HG03175 (cell line): ENCODE data around the gene ACACA.
"Not testable (repeated sequence)": the region's sequence is repeated elsewhere in the genome, so short reads cannot be mapped to it uniquely, and the experiment has no call there.

Experiments
- ATAC-seq: cut with Tn5 transposase; IDR thresholded peaks from one replicate; pipeline ENCODE4 v1.9.1; 2021; ENCODE audit warnings: mild to moderate bottlenecking, moderate library complexity; ENCODE audit not compliant: unreplicated experiment

The ACACA gene

DNA sequence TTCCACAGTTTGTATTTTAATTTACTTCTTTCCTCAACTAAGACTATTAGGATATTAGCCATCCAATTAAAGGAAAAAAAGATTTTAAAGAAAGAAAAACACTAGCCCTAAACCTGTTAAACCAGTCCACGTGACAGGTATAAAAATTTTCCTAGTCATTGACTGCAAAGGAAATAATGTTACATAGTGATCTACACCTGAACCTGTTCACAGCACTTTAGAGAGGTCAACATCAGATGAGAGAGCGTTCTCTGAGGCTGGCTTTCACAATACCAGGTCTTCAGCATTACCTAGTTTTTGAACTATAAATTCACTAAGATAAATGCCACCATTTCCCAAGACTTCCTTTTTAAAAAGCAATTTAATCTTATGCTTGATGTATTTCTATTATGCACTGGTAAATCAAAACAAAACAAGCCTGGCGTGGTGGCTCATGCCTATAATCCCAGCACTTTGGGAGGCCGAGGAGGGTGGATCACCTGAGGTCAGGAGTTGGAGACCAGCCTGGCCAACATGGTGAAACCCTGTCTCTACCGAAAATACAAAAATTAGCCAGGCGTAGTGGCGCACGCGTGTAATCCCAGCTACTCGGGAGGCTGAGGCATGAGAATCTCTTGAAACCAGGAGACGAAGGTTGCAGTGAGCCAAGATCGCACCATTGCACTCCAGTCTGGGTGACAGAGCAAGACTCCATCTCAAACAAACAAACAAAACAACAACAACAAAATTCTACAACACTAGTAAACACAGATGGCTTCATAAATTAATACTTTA, 49.7 kb downstream of the ACACA start:
- not testable (repeated sequence) for ATAC-seq

DNA sequence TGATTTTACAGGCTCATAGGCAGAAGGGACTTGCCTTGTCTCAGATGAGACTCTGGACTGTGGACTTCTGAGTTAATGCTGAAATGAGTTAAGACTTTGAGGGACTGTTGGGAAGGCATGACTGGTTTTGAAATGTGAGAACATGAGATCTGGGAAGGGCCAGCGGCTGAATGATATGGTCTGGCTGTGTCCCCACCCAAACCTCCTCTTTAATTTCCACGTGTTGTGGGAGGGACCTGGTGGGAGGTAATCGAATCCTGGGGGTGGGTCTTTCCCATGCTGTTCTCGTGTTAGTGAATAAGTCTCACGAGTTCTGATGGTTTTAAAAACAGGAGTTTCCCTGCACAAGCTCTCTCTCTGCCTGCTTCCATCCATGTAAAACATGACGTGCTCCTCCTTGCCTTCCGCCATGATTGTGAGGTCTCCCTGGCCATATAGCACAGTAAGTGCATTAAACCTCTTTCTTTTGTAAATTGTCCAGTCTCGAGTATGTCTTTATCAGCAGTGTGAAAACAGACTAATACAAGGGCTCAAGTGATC, 59.7 kb downstream of the ACACA start:
- not testable (repeated sequence) for ATAC-seq

DNA sequence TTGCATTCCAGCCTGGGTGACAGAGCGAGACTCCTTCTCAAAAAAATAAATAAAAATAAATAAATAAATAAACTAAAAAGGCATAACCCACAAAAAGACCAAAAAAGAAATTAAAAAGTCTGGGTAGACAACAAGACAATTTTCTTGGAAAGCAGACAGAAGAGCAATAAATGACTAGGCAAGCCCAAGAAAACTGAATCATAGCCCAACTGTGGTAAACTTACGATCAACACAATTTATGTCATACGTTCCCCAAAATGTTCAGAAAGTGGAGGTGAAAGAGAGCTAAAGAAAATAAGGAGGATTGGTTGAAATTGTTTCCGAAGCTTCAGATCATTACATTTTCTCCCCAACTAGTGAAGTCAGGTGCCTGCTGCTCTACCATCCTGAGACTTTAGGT, 62.1 kb downstream of the ACACA start:
- ATAC-seq = no peak

DNA sequence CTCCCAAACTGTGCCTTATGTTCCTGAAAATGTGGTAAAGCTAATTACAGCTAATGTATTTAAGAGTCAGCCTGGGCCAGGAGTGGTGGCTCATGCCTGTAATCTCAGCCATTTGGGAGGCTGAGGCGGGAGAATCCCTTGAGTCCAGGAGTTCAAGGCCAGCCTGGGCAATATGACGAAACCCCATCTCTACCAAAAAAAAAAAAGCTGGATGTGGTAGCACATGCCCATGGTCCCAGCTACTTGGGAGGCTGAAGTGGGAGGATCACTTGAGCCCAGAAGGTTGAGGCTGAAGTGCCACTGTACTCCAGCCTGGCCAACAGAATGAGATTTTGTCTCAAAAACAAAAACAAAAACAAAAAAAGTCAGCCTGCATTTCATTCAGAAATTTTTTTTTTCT, 64.0 kb downstream of the ACACA start:
- no peak for ATAC-seq

DNA sequence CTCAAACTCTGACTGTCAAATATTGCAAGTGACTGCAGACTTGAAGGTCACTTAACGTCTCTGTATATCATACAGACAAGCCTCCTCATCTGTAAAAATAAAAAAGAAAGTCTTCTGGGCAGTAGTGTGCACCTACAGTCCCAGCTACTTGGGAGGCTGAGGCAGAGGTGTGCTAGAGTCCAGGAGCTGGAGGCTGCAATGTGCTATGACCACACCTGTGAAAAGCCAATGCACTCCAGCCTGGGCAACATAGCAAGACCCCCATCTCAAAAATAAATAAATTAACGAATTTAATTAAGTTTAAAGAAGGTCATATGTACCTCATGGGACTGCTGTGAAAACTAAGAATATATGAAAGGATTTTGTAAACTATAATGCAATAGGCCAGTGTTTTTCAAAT, 65.8 kb downstream of the ACACA start:
- ATAC-seq = no peak

DNA sequence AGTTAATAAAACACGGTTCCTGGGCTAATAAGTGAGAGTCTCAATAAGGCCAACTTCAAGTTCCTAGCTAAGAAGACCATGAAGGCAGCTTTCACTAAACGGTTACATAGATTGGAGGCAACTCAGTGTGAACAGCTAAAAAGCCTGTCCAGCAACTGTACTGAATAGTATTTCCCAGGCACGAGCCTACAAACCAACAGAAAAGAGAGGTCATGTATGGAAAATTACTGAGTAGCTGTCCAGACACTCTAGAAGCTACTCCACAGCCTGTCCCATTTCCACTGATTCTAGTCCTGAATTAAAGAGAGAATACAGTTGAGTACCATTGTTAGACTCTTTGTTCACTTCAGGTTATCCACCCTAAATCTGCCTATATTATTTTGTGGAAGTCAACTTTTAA, 67.3 kb downstream of the ACACA start:
- no peak for ATAC-seq

DNA sequence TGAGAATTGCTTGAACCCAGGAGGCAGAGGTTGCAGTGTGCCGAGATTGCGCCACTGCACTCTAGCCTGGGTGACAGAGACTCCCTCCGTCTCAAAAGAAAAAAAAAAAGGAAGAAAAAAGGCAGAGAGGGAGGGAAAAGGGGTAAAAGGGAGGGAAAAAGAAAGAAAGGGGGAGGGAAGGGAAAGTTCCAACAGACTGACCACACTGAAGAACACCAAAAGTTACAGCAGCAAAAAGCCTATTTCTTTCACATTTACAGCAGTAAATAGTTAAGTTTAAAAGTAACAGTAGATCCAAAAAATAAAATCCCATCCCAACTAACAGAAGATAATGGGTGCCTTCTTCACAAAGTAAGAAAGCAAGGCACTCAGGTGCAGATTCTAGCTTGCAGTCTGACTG, 67.8 kb downstream of the ACACA start:
- no peak for ATAC-seq

DNA sequence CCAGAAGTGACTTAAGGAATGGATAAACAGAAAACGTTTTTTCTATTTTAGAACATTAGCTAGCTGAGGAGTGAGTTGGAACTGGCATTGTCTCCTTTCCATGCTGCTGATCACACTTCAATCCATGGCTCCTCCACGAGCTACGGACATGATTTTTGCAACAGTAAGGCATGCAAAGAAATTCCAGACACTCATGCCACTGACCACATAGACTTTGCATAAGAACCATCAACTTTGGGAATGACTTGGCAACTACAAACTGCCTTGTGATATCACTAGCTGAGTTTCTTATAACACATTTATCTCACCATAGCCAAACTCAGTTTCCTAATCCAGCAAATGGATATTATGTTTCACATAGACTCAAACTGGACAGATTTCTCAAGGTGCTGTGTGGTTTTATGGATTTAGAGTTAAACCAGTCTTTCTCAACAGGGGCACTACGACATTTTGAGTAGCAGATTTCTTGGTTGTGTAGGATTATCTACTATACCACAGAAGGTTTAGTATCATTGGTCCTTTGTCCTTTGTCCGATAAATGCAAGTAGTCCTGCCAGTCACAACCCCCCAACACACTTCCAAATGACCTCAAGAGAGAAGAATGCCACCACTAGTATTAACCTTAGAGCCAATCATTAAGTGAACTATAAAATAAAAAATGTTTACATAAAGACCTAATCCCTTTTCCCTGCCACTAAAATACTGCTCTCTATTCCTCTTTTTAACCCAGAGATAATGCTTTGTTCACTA, 79.1 kb downstream of the ACACA start:
- ATAC-seq = no peak

DNA sequence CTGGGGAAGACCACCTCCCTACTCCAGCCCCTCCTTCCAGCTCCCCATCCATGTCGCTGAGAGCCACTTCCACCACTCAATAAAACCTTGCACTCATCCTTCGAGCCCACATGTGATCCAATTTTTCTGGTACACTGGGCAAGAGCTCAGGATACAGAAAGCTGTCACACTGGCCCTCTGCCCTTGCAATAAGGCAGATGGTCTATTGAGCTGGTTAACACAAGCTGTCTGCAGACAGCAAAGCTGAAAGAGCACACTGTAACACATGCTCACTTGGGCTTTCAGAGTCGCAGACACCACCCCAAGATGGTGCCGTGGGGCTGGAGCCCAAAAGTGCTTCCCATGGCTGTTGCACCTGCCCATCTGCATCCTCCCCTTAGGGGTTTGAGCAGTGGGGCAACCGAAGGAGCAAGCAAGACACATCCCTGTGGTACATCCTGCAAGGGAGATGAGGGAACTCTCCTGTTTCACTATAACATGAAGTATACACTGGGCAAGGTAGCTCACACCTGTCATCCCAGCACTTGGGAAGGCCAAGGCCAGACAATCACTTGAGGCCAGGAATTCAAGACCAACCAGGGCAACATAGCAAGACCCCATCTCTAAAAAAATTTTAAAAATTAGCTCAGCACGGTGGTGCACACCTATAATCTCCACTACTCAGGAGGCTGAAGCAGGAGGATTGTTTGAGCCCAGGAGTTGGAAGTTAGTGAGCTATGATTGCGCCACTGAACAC, 83.6 kb downstream of the ACACA start:
- no peak for ATAC-seq

DNA sequence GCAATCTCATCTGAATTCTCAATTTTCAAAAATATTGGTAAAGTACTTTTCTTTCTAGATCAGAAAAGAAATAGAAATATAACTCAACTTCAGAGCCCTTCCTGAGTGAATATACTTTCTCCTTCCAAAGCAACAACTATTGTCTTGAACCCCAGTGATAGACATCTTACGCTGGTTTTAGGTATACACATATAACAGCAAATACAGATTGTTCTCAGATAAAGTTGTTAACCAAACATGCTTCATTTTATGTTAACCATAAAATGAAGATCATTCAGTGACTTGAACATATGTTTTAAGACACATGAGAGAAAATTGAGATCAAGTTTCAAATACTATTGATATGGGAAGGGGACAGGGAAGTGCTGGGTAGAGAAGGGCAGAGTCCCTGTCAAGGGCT, 84.5 kb downstream of the ACACA start:
- ATAC-seq = no peak

DNA sequence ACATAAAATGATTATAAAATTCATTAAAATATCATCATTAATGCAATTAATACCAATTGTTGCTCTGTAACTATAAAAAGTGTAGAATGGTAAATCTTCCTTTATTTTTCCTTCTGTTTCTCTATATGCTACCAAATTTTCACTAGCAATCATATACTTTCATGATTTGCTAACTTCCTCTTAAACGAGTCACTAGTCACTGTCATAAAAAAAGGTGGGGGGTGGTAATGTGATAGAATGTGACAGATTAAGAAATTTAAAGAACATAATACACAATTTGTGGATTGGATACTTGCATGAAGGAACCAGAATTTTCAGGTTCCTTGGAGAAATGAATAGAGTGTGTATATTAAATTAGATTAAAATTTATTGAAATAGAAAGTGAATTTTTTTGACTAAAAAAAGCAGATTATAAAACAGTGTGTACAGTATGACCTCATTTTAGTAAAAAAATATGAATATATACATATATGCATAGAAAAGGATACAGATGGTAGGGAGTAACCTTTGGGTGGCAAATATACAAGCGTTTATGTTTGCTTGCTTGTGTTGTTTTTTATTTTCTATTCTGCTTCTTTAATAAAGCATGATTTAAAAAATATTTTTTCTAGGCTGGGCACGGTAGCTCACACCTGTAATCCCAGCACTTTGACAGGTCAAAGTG, 87.6 kb downstream of the ACACA start:
- no peak for ATAC-seq

DNA sequence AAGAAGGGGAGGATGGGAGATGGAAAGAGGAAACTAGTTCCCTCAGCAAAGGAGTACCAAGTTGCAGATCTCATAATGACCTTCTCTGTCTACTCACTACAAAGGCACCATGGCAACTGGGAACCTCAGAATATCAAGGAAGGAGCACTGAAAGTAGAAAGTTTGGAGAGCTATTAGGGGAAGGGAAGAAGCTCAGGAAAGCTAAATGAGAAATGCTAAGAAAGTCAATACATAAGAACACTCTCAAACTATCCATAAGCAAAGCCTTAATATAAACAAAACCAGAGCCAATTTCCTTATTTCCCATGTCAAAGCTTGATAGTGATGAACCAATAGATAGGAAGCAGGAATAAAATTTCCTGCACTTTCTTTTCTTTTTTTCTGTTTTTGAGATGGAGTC, 88.8 kb downstream of the ACACA start:
- no peak for ATAC-seq

DNA sequence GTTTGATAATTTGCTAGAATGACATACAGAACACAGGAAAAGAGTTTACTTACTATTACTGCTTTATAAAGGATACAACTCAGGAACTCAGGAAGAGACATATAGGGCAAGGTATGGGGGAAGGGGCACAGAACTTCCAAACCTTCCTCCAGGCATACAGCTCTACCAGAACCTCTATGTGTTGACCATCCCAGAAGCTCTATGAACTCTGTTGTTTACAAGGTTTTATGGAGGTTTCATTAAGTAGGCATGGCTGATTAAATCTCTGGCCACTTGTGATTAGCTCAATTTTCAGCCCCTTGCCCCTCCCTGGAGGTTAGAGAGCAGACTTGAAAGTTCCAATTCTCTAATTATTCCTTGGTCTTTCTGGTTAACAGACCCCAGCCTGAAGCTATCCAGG, 91.0 kb downstream of the ACACA start:
- ATAC-seq = no peak

DNA sequence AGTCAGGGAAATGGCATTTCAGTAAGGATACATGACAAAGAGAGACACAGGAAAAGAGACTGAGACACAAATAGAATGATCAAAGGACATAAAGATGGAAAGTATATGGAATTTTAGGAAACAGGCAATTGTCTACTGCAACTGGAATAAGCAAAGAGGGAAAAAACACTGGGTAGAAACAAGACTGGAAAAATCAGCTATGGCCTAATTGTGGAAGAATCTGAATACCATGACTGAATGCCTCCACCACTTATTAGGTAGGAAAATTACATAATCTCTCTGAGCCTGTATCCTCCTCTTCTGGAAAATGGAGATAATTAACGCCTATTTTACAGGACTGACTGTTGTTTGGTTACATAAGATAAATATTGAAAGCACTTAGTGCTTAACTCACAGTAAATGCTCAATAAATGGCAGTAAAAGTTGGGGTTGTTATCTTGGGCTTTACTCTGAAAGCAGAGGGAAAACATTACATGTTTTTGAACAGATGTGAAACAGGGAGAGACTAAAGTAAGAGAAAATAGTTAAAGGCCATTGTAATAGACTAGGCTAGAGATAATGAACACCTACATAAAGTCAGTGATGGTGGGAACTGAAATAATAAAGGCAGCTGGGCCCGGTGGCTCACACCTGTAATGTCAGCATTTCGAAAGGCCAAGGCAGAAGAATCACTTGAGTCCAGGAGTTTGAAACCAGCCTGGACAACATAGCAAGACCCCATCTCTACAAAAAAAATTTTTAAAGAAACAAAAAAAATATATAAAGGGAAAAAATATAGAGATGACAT, 94.3 kb downstream of the ACACA start:
- ATAC-seq = no peak

DNA sequence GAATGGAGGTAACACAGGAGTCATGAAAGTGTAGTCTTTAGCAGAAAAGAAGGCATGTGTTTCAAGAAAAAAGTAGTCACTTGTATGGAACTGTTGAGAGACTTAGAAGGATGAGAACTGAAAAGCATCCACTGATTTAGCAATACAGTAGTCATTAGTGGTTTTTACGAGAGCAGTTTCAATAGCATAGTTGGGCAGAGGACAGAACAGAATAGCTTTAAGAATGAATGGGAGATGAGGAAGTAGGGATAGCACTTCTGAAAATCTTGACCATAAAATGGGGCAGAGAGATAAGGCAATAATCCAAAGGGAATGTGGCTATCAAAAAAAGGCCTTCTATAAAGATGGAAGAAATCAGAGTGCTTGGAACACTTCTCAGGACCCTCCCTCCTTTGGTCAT, 95.7 kb downstream of the ACACA start:
- no peak for ATAC-seq

DNA sequence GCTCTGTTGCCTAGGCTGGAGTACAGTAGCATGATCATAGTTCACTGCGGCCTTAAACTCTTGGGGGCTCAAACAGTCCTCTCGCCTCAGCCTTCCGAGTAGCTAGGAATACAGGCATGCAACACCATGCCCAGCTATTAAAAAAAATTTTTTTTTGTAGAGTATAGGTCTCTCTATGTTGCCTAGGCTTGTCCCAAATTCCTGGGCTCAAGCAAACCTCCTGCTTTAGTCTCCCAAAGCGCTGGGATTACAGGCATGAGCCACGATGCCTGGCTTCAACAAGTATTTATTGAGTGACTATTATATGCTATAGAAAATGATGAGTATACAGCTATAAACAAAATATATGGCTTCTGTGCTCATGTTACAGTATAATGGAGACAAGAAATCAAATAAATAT, 97.6 kb downstream of the ACACA start:
- no peak for ATAC-seq

DNA sequence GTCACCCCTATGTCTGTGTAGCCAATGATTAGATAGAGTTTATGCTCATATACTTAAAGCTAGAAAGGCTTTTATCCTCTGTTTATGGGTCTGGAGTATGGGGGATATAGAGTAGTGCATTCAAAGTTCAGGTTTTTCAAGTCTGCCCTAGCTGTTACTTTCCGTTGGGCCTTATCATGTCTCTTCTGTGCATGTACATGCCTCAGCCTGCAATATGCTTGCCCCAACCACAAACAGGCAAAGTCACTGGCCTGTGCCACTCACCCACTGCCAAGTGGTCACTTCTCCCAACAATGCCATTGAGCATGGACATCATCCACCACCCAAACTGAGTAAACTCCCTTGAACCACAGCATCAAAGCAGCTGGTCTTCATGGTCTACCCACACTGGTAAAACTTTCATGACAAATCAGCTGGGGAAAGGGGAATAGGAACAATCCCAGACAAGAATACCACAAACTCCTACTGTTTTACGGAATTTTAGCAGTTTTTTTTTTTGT, 101.2 kb downstream of the ACACA start:
- no peak for ATAC-seq

DNA sequence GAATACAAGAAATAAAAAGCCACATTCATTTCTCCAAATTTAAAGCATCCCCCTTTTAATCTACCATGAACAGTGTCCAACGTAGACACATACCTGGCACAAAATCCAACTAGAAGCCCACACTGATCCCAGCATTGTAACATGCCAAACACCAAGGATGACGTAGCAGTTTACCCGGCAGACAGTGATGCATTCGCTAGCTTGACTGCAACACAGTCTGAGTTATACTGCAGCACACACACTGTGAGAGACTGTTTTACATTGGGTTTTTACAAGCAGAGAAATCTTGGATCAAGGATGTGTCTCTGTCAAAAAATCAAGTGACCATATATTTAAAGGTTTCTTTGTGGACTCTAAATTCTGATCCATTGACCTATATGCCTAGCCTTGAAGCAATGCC, 105.3 kb downstream of the ACACA start:
- ATAC-seq = no peak

DNA sequence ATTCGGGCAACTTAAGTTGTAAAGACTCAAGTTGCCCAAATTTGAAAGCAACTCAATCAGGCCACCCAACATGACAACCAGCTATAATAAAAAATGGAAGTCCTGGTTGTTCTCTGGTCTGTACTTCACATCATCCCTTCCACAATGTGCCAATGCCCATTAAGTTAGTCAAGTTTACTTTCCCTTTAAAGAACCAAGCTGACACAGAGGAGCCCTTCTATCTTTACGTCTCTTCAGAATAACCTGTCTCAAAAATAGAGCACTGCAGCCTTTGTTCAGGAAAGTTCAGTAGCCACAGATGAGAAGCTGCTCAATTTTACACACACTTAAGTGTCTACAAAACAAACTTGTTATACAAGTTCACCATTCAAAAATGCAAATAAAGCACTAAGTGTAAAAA, 106.0 kb downstream of the ACACA start:
- ATAC-seq = no peak
